ENCODE data around the gene ZFAND3. TPM values are rescaled to one million over a fixed set of nuclear protein-coding genes. Genes with fewer than 3 reads are reported as not detected.

ZFAND3 gene
- polyA plus RNA-seq, 2 of the 4 experiments (the other 2 are of a cell fraction): 12.0 to 50.0 TPM

DNA sequence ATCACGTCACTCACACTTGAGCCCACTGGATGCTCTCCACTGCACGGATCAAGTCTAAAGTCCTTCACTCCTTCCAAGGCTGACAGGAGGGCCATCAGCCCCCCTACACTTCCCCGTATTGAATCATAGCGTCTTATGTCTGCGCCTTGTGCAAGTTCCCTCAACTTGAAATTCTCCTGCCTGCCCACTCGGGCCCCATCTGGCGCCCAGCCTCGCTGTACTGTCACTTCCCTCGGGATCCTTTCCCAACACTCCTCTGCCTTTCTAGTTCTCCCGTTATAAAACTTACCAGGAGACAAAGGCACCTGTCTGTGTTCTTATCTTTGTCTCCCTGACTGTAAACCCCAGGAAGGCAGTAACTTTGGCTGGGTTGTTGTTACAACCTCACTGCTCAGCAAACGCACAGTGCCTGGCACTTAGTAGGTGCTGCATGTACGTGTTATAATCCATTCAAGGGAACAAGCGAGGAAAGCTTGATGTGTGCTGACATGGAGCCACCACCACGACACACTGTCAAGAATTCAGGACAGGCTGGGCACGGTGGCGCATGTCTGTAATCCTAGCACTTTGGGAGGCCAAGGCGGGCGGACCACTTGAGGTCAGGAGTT is 33.8 kb upstream of the ZFAND3 start:
- Histone ChIP-seq H3K4me2 (no peak overlapping the region), H3K27ac (no peak overlapping the region), H3K9me3 (no peaks in the 10 kb centered on the region), H3K4me1 (peaks cover 7% of the 10 kb centered on the region), H3K4me3 (no peak overlapping the region)
- TF ChIP-seq HDAC2 (IDR thresholded peaks at IDR 0.05) (no peak), FOSL2 (IDR thresholded peaks at IDR 0.05) (no peak), FOSL2 (CRISPR knock-in tag; IDR thresholded peaks at IDR 0.05) (no peak), CEBPB (IDR thresholded peaks at IDR 0.05) (no peak), CBX8 (IDR thresholded peaks at IDR 0.05) (no peak), ZFP36 (IDR thresholded peaks at IDR 0.05; ENCODE audit: borderline replicate concordance, partially characterized antibody) (no peak), MAZ (IDR thresholded peaks at IDR 0.05; ENCODE audit: borderline replicate concordance, low read depth, low read length) (no peak), RARB (CRISPR knock-in tag; IDR thresholded peaks at IDR 0.05) (no peak)
- TF ChIP-seq, protein P1, sequence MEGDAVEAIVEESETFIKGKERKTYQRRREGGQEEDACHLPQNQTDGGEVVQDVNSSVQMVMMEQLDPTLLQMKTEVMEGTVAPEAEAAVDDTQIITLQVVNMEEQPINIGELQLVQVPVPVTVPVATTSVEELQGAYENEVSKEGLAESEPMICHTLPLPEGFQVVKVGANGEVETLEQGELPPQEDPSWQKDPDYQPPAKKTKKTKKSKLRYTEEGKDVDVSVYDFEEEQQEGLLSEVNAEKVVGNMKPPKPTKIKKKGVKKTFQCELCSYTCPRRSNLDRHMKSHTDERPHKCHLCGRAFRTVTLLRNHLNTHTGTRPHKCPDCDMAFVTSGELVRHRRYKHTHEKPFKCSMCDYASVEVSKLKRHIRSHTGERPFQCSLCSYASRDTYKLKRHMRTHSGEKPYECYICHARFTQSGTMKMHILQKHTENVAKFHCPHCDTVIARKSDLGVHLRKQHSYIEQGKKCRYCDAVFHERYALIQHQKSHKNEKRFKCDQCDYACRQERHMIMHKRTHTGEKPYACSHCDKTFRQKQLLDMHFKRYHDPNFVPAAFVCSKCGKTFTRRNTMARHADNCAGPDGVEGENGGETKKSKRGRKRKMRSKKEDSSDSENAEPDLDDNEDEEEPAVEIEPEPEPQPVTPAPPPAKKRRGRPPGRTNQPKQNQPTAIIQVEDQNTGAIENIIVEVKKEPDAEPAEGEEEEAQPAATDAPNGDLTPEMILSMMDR (IDR thresholded peaks at IDR 0.05): no peak
- TF ChIP-seq, protein P2, sequence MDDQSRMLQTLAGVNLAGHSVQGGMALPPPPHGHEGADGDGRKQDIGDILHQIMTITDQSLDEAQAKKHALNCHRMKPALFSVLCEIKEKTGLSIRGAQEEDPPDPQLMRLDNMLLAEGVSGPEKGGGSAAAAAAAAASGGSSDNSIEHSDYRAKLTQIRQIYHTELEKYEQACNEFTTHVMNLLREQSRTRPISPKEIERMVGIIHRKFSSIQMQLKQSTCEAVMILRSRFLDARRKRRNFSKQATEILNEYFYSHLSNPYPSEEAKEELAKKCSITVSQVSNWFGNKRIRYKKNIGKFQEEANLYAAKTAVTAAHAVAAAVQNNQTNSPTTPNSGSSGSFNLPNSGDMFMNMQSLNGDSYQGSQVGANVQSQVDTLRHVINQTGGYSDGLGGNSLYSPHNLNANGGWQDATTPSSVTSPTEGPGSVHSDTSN (IDR thresholded peaks at IDR 0.05): no peak
- CTCF ChIA-PET: interaction anchor here (1.1 kb wide), 1 partner anchor 80 kb away, joined by 3 read pairs; no protein-coding TSS in a partner anchor
- POLR2A ChIA-PET: no interaction called here
- WGBS (ENCODE audit: missing lambda C conversion rate): 79% methylated on average over 17 of the region's 18 CpGs
- FAIRE-seq (no peak), ATAC-seq (no peak), DNase-seq (ENCODE audit: low read depth in 1 of 2, low spot score in 1 of 2) (no peak)

DNA sequence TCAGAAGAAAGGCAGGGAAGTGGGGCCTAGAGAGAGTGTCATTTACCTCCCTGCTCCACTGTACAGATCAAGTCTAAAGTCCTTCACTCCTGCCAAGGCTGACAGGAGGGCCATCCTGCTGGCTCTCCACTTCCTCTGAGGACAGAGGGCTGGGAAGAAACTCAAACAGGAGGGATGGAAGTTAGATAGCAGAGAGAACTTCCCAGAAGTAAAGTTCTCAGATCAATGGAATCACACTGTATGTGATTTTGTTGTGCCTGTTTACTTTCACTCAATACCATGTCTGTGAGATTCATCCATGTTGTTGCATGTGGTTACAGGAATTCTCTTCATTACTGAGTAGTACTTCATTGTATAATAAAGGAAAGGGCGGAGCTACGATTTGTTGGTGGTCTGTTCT is 32.3 kb upstream of the ZFAND3 start:
- FAIRE-seq (no peak), ATAC-seq (no peak), DNase-seq (ENCODE audit: low read depth in 1 of 2, low spot score in 1 of 2) (no peak)
- Histone ChIP-seq H3K4me3 (no peak overlapping the region), H3K4me2 (no peak overlapping the region), H3K27ac (no peak overlapping the region), H3K4me1 (peaks cover 16% of the 10 kb centered on the region), H3K9me3 (no peaks in the 10 kb centered on the region)
- CTCF ChIA-PET: no interaction called here
- no peak for TF ChIP-seq FOXS1 (CRISPR knock-in tag; IDR thresholded peaks at IDR 0.05)
- no peak for TF ChIP-seq KDM5A (IDR thresholded peaks at IDR 0.05)
- TF ChIP-seq, protein P2 (IDR thresholded peaks at IDR 0.05): no peak
- TF ChIP-seq, protein P3, sequence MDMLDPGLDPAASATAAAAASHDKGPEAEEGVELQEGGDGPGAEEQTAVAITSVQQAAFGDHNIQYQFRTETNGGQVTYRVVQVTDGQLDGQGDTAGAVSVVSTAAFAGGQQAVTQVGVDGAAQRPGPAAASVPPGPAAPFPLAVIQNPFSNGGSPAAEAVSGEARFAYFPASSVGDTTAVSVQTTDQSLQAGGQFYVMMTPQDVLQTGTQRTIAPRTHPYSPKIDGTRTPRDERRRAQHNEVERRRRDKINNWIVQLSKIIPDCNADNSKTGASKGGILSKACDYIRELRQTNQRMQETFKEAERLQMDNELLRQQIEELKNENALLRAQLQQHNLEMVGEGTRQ (IDR thresholded peaks at IDR 0.05): no peak
- no peak for TF ChIP-seq NFE2L2 (conservative IDR thresholded peaks at IDR 0.05; ENCODE audit: low read length)
- TF ChIP-seq, protein P4, sequence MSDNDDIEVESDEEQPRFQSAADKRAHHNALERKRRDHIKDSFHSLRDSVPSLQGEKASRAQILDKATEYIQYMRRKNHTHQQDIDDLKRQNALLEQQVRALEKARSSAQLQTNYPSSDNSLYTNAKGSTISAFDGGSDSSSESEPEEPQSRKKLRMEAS (IDR thresholded peaks at IDR 0.05): no peak
- no peak for TF ChIP-seq FOSL2 (IDR thresholded peaks at IDR 0.05)
- TF ChIP-seq FOSL2 (CRISPR knock-in tag; IDR thresholded peaks at IDR 0.05): no peak
- no peak for TF ChIP-seq SMC3 (IDR thresholded peaks at IDR 0.05)
- TF ChIP-seq, protein P5, sequence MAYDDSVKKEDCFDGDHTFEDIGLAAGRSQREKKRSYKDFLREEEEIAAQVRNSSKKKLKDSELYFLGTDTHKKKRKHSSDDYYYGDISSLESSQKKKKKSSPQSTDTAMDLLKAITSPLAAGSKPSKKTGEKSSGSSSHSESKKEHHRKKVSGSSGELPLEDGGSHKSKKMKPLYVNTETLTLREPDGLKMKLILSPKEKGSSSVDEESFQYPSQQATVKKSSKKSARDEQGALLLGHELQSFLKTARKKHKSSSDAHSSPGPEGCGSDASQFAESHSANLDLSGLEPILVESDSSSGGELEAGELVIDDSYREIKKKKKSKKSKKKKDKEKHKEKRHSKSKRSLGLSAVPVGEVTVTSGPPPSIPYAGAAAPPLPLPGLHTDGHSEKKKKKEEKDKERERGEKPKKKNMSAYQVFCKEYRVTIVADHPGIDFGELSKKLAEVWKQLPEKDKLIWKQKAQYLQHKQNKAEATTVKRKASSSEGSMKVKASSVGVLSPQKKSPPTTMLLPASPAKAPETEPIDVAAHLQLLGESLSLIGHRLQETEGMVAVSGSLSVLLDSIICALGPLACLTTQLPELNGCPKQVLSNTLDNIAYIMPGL (CRISPR knock-in tag; IDR thresholded peaks at IDR 0.05; ENCODE audit: borderline replicate concordance): no peak
- TF ChIP-seq PHF8 (IDR thresholded peaks at IDR 0.05; ENCODE audit: borderline replicate concordance, low read depth): no peak
- no peak for TF ChIP-seq POLR2A (IDR thresholded peaks at IDR 0.05; ENCODE audit: low read length)
- WGBS (ENCODE audit: missing lambda C conversion rate): 75% methylated on average over 2 of the region's 2 CpGs
- POLR2A ChIA-PET: no interaction called here

Data from A549 (cell line).